GM21786 (cell line): ENCODE data around the gene NOTCH4.
A peak's percentile ranks its signal among the peaks of the same experiment; 100 is the strongest.
"Not testable (repeated sequence)": the region's sequence is repeated elsewhere in the genome, so short reads cannot be mapped to it uniquely, and the experiment has no call there.

ENCODE experiments used
- ATAC-seq: cut with Tn5 transposase; IDR thresholded peaks from one replicate; pipeline ENCODE4 v1.9.1; 2021; ENCODE audit not compliant: unreplicated experiment

NOTCH4 gene

GRCh38 chr6:32223258-32224235 lies at the start of gene NOTCH4:
TSS of gene NOTCH4 (minus strand) at chr6:32224067. CDS start at chr6:32223928, 139 bp downstream.
- ATAC-seq = no peak

- no peak for ATAC-seq
These were observed 47.6 kb upstream of the NOTCH4 start for GRCh38 chr6:32271429-32271828.

GRCh38 chr6:32268459-32268858 lies 44.6 kb upstream of the NOTCH4 start:
- ATAC-seq = not testable (repeated sequence)

GRCh38 chr6:32267035-32267434 lies 43.2 kb upstream of the NOTCH4 start:
- ATAC-seq = no peak

- not testable (repeated sequence) for ATAC-seq
These were observed 33.4 kb upstream of the NOTCH4 start for GRCh38 chr6:32257262-32257661.

GRCh38 chr6:32255199-32256153 lies 31.6 kb upstream of the NOTCH4 start:
- ATAC-seq = peak; percentile 60

GRCh38 chr6:32254761-32255198 lies 30.9 kb upstream of the NOTCH4 start:
- ATAC-seq = no peak

- no peak for ATAC-seq
These were observed 28.6 kb upstream of the NOTCH4 start for GRCh38 chr6:32252331-32253009.

- no peak for ATAC-seq
These were observed 25.4 kb upstream of the NOTCH4 start for GRCh38 chr6:32249262-32249661.

GRCh38 chr6:32247401-32247800 lies 23.5 kb upstream of the NOTCH4 start:
- ATAC-seq = no peak

GRCh38 chr6:32244946-32245398 lies 21.1 kb upstream of the NOTCH4 start:
- ATAC-seq = no peak

- ATAC-seq = no peak
These were observed 20.4 kb upstream of the NOTCH4 start for GRCh38 chr6:32244270-32244669.

GRCh38 chr6:32242318-32242813 lies 18.5 kb upstream of the NOTCH4 start:
- ATAC-seq = not testable (repeated sequence)

- ATAC-seq = no peak
These were observed 16.8 kb upstream of the NOTCH4 start for GRCh38 chr6:32240686-32241085.

GRCh38 chr6:32239462-32239861 lies 15.6 kb upstream of the NOTCH4 start:
- ATAC-seq = no peak

GRCh38 chr6:32234934-32235333 lies 11.1 kb upstream of the NOTCH4 start:
- no peak for ATAC-seq

- ATAC-seq = no peak
These were observed 2.6 kb upstream of the NOTCH4 start for GRCh38 chr6:32226434-32226833.

GRCh38 chr6:32224696-32225095 lies 829 bp upstream of the NOTCH4 start:
- ATAC-seq = peak; percentile 65

GRCh38 chr6:32222333-32223230 lies 1.3 kb downstream of the NOTCH4 start:
- no peak for ATAC-seq
